H1 (cell line): Measurements from ENCODE around the gene RS1.

Source experiments
- BACH1 ChIP-seq: IDR thresholded peaks from 2 replicates; pipeline ENCODE4 v1.6.1; 2012; ENCODE audit warnings: low read length, improper control_type of control experiment
- CREB1 ChIP-seq: IDR thresholded peaks from 2 replicates; pipeline ENCODE4 v1.6.1; 2012; ENCODE audit warnings: inconsistent platforms
- CTCF ChIP-seq, 3 experiments: IDR thresholded peaks; 1 replicate in 2 of 3; 2 replicates in 1 of 3; pipeline versions ENCODE4 v1.5.1 to v1.6.1; 2011; ENCODE audit warnings: low read length in 3 of 3, mild to moderate bottlenecking in 3 of 3, inconsistent platforms in 2 of 3, low read depth in 1 of 3, moderate library complexity in 1 of 3; ENCODE audit not compliant: insufficient read depth in 1 of 3; ENCODE audit errors: control extremely low read depth in 1 of 3
- POLR2A ChIP-seq, 2 experiments: IDR thresholded peaks; 1 replicate in 1 of 2; 2 replicates in 1 of 2; pipeline ENCODE4 v1.6.1; 2011; ENCODE audit warnings: low read depth in 2 of 2, low read length in 2 of 2, mild to moderate bottlenecking in 2 of 2; ENCODE audit errors: control extremely low read depth in 1 of 2
- POLR2AphosphoS5 ChIP-seq: IDR thresholded peaks from 2 replicates; pipeline ENCODE4 v1.6.1; 2011; ENCODE audit warnings: low read depth, low read length

GRCh38 chrX:18672008-18672407 is at the start of gene RS1:
- TF ChIP-seq POLR2AphosphoS5 (no peak), CTCF (IDR thresholded peaks at IDR 0.05; ENCODE audit: control extremely low read depth in 1 of 3, insufficient read depth in 1 of 3, low read depth in 1 of 3, low read length in 3 of 3) (no peak), BACH1 (no peak), POLR2A (IDR thresholded peaks at IDR 0.05; ENCODE audit: control extremely low read depth in 1 of 2, low read depth in 2 of 2, low read length in 2 of 2) (no peak), CREB1 (no peak)
